Nephron (organoid): ENCODE measurements around the gene TSPO2.
A peak's percentile ranks its signal among the peaks of the same experiment; 100 is the strongest.
"Not testable (repeated sequence)": the region's sequence is repeated elsewhere in the genome, so short reads cannot be mapped to it uniquely, and the experiment has no call there.

Experiments used
- H3K27ac Mint-ChIP-seq, 3 experiments: 2 replicates each; pipeline ENCODE4 v1.8.0; 2020; ENCODE audit warnings: mixed read lengths in 3 of 3, mild to moderate bottlenecking in 2 of 3, moderate library complexity in 1 of 3
- H3K27me3 Mint-ChIP-seq: 2 replicates; pipeline ENCODE4 v1.8.0; 2021; ENCODE audit warnings: low read depth, mild to moderate bottlenecking, moderate library complexity, mixed read lengths
- H3K36me3 Mint-ChIP-seq: 2 replicates; pipeline ENCODE4 v1.8.0; 2020; ENCODE audit warnings: low read depth, mixed read lengths
- H3K4me1 Mint-ChIP-seq: 2 replicates; pipeline ENCODE4 v1.8.0; 2020; ENCODE audit warnings: mixed read lengths
- H3K4me3 Mint-ChIP-seq, 3 experiments: 2 replicates each; pipeline ENCODE4 v1.8.0; 2020; ENCODE audit warnings: mild to moderate bottlenecking in 3 of 3, mixed read lengths in 3 of 3, moderate library complexity in 2 of 3
- H3K9me3 Mint-ChIP-seq: 2 replicates; pipeline ENCODE4 v1.8.0; 2020; ENCODE audit warnings: mixed read lengths
- TF ChIP-seq, protein P1 (sequence below), 3 experiments: fragments of 200-600 bp; sonication (generic); IDR thresholded peaks; one replicate each; pipeline ENCODE4 v1.5.0; 2021; ENCODE audit warnings: antibody characterized with exemption in 3 of 3; ENCODE audit not compliant: unreplicated experiment in 3 of 3

The TSPO2 gene

GRCh38 chr6:40999569-40999968 lies 42.7 kb upstream of the TSPO2 start:
- H3K27me3 Mint-ChIP-seq = peaks cover 7% of the 10 kb centered on the region
- peaks cover 56% of the 10 kb centered on the region for H3K4me1 Mint-ChIP-seq
- H3K27ac Mint-ChIP-seq = peak overlapping the region in 2 of 3 experiments; percentile 62 to 73
- H3K9me3 Mint-ChIP-seq = no peaks in the 10 kb centered on the region
- no peak overlapping the region for H3K4me3 Mint-ChIP-seq
- no peaks in the 10 kb centered on the region for H3K36me3 Mint-ChIP-seq
- TF ChIP-seq, protein P1, sequence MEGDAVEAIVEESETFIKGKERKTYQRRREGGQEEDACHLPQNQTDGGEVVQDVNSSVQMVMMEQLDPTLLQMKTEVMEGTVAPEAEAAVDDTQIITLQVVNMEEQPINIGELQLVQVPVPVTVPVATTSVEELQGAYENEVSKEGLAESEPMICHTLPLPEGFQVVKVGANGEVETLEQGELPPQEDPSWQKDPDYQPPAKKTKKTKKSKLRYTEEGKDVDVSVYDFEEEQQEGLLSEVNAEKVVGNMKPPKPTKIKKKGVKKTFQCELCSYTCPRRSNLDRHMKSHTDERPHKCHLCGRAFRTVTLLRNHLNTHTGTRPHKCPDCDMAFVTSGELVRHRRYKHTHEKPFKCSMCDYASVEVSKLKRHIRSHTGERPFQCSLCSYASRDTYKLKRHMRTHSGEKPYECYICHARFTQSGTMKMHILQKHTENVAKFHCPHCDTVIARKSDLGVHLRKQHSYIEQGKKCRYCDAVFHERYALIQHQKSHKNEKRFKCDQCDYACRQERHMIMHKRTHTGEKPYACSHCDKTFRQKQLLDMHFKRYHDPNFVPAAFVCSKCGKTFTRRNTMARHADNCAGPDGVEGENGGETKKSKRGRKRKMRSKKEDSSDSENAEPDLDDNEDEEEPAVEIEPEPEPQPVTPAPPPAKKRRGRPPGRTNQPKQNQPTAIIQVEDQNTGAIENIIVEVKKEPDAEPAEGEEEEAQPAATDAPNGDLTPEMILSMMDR (IDR thresholded peaks at IDR 0.05; ENCODE audit: unreplicated experiment in 3 of 3) = peak in 1 of 3 experiments; percentile 9

DNA sequence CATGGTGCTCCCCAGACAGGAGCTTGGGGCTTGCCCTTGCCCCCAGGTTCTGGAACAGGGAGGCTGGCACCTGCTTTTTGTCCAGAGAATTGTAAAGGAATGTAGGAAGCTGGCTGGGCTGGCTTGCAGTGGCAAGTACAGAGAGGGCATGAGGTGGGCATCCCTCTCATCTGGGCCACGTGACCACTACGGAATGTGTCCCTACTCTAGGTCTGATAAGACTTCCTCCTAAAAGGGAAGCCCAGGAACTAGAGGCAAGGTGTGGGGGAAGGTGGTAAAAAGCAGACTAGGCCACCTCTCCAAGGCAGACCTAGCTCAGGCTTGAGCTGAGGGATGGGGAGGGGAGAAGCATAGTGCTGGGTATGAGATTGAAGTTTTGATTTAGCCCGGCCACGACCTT lies 42.0 kb upstream of the TSPO2 start:
- TF ChIP-seq, protein P1 (IDR thresholded peaks at IDR 0.05; ENCODE audit: unreplicated experiment in 3 of 3) = no peak
- Mint-ChIP-seq H3K4me1 (peaks cover 53% of the 10 kb centered on the region), H3K9me3 (no peaks in the 10 kb centered on the region), H3K27ac (no peak overlapping the region), H3K27me3 (peaks cover 7% of the 10 kb centered on the region), H3K4me3 (no peak overlapping the region), H3K36me3 (no peaks in the 10 kb centered on the region)

DNA sequence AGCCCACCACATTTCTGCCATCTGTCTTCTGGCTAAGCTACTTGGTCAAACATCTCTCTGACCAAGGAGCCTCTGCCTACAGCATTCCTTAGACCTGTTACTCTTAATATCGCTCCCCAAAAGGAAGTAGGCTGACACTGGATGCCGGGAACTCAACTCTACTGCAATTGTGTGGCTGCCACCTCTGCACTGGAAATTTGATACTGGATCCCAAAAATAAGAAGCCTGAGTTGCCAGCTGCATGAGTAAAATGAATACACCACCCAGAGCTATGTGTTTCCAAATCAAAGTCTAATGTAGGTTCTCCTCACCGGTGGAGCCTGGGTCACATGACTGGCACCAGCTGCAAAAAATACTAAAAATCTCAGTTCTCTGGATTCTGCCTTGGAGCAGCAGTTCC lies 40.1 kb upstream of the TSPO2 start:
- Mint-ChIP-seq H3K4me3 (peak overlapping the region in 1 of 3 experiments; percentile 10), H3K27ac (no peak overlapping the region), H3K36me3 (no peaks in the 10 kb centered on the region), H3K4me1 (peaks cover 41% of the 10 kb centered on the region), H3K9me3 (no peaks in the 10 kb centered on the region), H3K27me3 (peaks cover 3% of the 10 kb centered on the region)
- TF ChIP-seq, protein P1 (IDR thresholded peaks at IDR 0.05; ENCODE audit: unreplicated experiment in 3 of 3) = no peak

DNA sequence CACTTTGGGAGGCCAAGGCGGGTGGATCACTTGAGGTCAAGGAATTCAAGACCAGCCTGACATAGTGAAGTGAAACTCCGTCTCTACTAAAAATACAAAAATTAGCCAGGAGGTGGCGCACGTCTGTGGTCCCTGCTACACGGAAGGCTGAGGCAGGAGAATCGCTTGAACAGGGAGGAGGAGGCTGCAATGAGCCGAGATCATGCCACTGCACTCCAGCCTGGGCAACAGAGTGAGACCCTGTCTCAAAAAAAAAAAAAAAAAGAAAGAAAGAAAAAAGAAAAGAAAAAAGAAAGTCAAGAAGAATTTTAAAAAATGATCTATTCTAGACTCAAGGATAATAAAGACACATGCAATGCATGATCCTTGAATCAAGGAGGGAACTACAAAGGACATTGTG lies 36.0 kb upstream of the TSPO2 start:
- peaks cover 34% of the 10 kb centered on the region for H3K4me1 Mint-ChIP-seq
- TF ChIP-seq, protein P1 (IDR thresholded peaks at IDR 0.05; ENCODE audit: unreplicated experiment in 3 of 3) = peak; percentile 45 to 62 (median 48)
- not testable (repeated sequence) for H3K27ac Mint-ChIP-seq, H3K4me3 Mint-ChIP-seq, H3K27me3 Mint-ChIP-seq, H3K9me3 Mint-ChIP-seq, H3K36me3 Mint-ChIP-seq

- not testable (repeated sequence) for H3K36me3 Mint-ChIP-seq, H3K27ac Mint-ChIP-seq, H3K9me3 Mint-ChIP-seq, H3K27me3 Mint-ChIP-seq, H3K4me3 Mint-ChIP-seq
- H3K4me1 Mint-ChIP-seq = peaks cover 30% of the 10 kb centered on the region
Measured at GRCh38 chr6:41006980-41007379, 35.3 kb upstream of the TSPO2 start.

DNA sequence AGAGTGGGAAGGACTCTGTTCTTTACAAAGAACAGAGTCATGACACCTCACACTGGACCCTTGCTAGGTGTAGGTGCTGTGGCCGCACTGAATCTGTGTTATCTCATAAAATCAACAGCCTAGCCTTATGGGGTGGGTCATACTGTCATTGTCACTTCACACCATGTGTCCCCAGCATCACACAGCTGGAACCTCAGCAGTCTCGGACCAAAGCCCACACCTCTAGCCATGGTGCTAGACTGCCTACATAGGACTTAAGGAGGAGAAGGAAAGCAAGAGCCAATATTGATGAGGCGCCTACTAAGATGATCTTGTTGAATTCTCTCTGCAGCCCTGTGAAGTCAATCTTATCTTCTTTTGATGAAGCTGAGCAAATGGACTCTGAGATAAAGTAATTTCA lies 34.3 kb upstream of the TSPO2 start:
- no peak overlapping the region for H3K27ac Mint-ChIP-seq
- H3K4me1 Mint-ChIP-seq = peaks cover 22% of the 10 kb centered on the region
- no peak overlapping the region for H3K4me3 Mint-ChIP-seq
- no peaks in the 10 kb centered on the region for H3K27me3 Mint-ChIP-seq
- peaks cover 2% of the 10 kb centered on the region for H3K9me3 Mint-ChIP-seq
- TF ChIP-seq, protein P1 (IDR thresholded peaks at IDR 0.05; ENCODE audit: unreplicated experiment in 3 of 3) = no peak
- H3K36me3 Mint-ChIP-seq = peaks cover 4% of the 10 kb centered on the region
